Vagina (tissue), 2 donors: ENCODE data around the gene PRCC. TPM values are rescaled to one million over a fixed set of nuclear protein-coding genes. Genes with fewer than 3 reads are reported as not detected.

Experiments used
- DNase-seq, 2 donors: peaks; one replicate each; pipeline ENCODE4 v3.0.0-alpha.2; 2017; ENCODE audit errors: extremely low spot score in 2 of 2
- H3K27ac ChIP-seq: fragments of 200-600 bp; sonication (generic); one replicate; pipeline ENCODE4 v1.5.1; 2019
- H3K27me3 ChIP-seq: fragments of 200-600 bp; sonication (generic); one replicate; pipeline ENCODE4 v1.5.1; 2019
- H3K36me3 ChIP-seq, 2 donors: fragments of 200-600 bp; sonication (generic); one replicate each; pipeline ENCODE4 v1.5.1; 2017 to 2019
- H3K4me1 ChIP-seq: fragments of 200-600 bp; sonication (generic); one replicate; pipeline ENCODE4 v1.5.1; 2019
- H3K4me3 ChIP-seq, 2 donors: fragments of 200-600 bp; sonication (generic); 1 replicate in 1 of 2; 2 replicates in 1 of 2; pipeline ENCODE4 v1.5.1; 2016 to 2019
- H3K9me3 ChIP-seq: fragments of 200-600 bp; sonication (generic); one replicate; pipeline ENCODE4 v1.5.1; 2019
- CTCF ChIP-seq, 3 experiments: fragments of 450-650 bp in 2 of 3; fragments of 200-600 bp in 1 of 3; sonication (generic) in 1 of 3; IDR thresholded peaks; one replicate each; pipeline ENCODE4 v1.5.1; 2017 to 2019; ENCODE audit warnings: antibody characterized with exemption in 3 of 3, mild to moderate bottlenecking in 2 of 3, moderate library complexity in 2 of 3
- POLR2A ChIP-seq, 2 donors: fragments of 450-650 bp; IDR thresholded peaks; one replicate each; pipeline ENCODE4 v1.6.1; 2017; ENCODE audit warnings: antibody characterized with exemption in 2 of 2, mild to moderate bottlenecking in 2 of 2, moderate library complexity in 2 of 2
- POLR2AphosphoS5 ChIP-seq, 2 donors: sonication (generic); formaldehyde crosslinking; IDR thresholded peaks; one replicate each; pipeline ENCODE4 v1.9.0; 2017; ENCODE audit warnings: antibody characterized with exemption in 2 of 2, mild to moderate bottlenecking in 2 of 2, low read depth in 1 of 2; ENCODE audit not compliant: insufficient read depth in 1 of 2
- intact Hi-C: fragments of 100-400 bp; cut with DNase I; formaldehyde crosslinking; loops from one replicate; pipeline ENCODE4 v1.15.1; 2023
- total RNA-seq: library from RNA; depleted of rRNA; stranded (reverse); fragments of >200 nt; gene quantifications from one replicate; pipeline ENCODE4 v1.2.3, GENCODE V29; 2016

Gene PRCC
- total RNA-seq, 1 donor from 2014 or later = 30.4 TPM

GRCh38 chr1:156788136-156788535, 20.8 kb downstream of the PRCC start:
- Histone ChIP-seq H3K27me3 (no peaks in the 10 kb centered on the region), H3K4me3 (no peak overlapping the region), H3K4me1 (no peaks in the 10 kb centered on the region), H3K27ac (no peak overlapping the region), H3K9me3 (no peaks in the 10 kb centered on the region), H3K36me3 (peaks cover 0 to 52% of the 10 kb centered on the region in 2 donors)
- intact Hi-C loops = loop anchor here (5.0 kb wide), 1 partner anchor 49 kb away; no protein-coding TSS in a partner anchor
- DNase-seq = no peak
- TF ChIP-seq POLR2A (IDR thresholded peaks at IDR 0.05) (no peak), CTCF (IDR thresholded peaks at IDR 0.05) (no peak), POLR2AphosphoS5 (IDR thresholded peaks at IDR 0.05; ENCODE audit: insufficient read depth in 1 of 2, low read depth in 1 of 2) (no peak)

GRCh38 chr1:156789621-156790318, 22.4 kb downstream of the PRCC start:
- no peak for TF ChIP-seq POLR2A (IDR thresholded peaks at IDR 0.05)
- no peak for TF ChIP-seq POLR2AphosphoS5 (IDR thresholded peaks at IDR 0.05; ENCODE audit: insufficient read depth in 1 of 2, low read depth in 1 of 2)
- TF ChIP-seq CTCF (IDR thresholded peaks at IDR 0.05) = no peak
- no peak for DNase-seq
- no peaks in the 10 kb centered on the region for H3K9me3 ChIP-seq
- intact Hi-C loops = loop anchor here (5.0 kb wide), 1 partner anchor 48 kb away; no protein-coding TSS in a partner anchor
- H3K36me3 ChIP-seq = peaks cover 0 to 59% of the 10 kb centered on the region in 2 donors
- no peak overlapping the region for H3K27ac ChIP-seq
- no peak overlapping the region for H3K4me3 ChIP-seq
- H3K27me3 ChIP-seq = no peaks in the 10 kb centered on the region
- no peaks in the 10 kb centered on the region for H3K4me1 ChIP-seq

- TF ChIP-seq CTCF (IDR thresholded peaks at IDR 0.05) = no peak
- TF ChIP-seq POLR2A (IDR thresholded peaks at IDR 0.05) = no peak
- no peak for TF ChIP-seq POLR2AphosphoS5 (IDR thresholded peaks at IDR 0.05; ENCODE audit: insufficient read depth in 1 of 2, low read depth in 1 of 2)
- DNase-seq = no peak
- no peak overlapping the region for H3K27ac ChIP-seq
- intact Hi-C loops = no loop called here
- no peak overlapping the region for H3K4me3 ChIP-seq
- no peaks in the 10 kb centered on the region for H3K4me1 ChIP-seq
- H3K27me3 ChIP-seq = no peaks in the 10 kb centered on the region
- H3K9me3 ChIP-seq = no peaks in the 10 kb centered on the region
- H3K36me3 ChIP-seq = peaks cover 0 to 72% of the 10 kb centered on the region in 2 donors
Measured at GRCh38 chr1:156794506-156795373, 27.4 kb downstream of the PRCC start.

GRCh38 chr1:156795374-156795733, 28.0 kb downstream of the PRCC start:
- Histone ChIP-seq H3K4me3 (no peak overlapping the region), H3K9me3 (no peaks in the 10 kb centered on the region), H3K36me3 (peaks cover 0 to 75% of the 10 kb centered on the region in 2 donors), H3K27me3 (no peaks in the 10 kb centered on the region), H3K27ac (no peak overlapping the region), H3K4me1 (no peaks in the 10 kb centered on the region)
- DNase-seq = no peak
- intact Hi-C loops = no loop called here
- TF ChIP-seq POLR2AphosphoS5 (IDR thresholded peaks at IDR 0.05; ENCODE audit: insufficient read depth in 1 of 2, low read depth in 1 of 2) (no peak), POLR2A (IDR thresholded peaks at IDR 0.05) (no peak), CTCF (IDR thresholded peaks at IDR 0.05) (no peak)
